Erythroblast (primary cell): ENCODE measurements around the gene NEURL3.

Experiments used
- GATA1 ChIP-seq: IDR thresholded peaks from 2 replicates; pipeline ENCODE4 v1.6.1; 2011; ENCODE audit warnings: low read depth, mild to moderate bottlenecking, control low read depth, low read length, moderate library complexity
- POLR2A ChIP-seq: IDR thresholded peaks from 2 replicates; pipeline ENCODE4 v1.6.1; 2011; ENCODE audit warnings: mild to moderate bottlenecking, low read length

- TF ChIP-seq POLR2A (no peak), GATA1 (no peak)
Measured at GRCh38 chr2:96547731-96548171, 42.6 kb upstream of the NEURL3 start.
